Measurements from ENCODE around the gene KCNMB2. TPM values are rescaled to one million over a fixed set of nuclear protein-coding genes. Genes with fewer than 3 reads are reported as not detected.

KCNMB2 gene
- total RNA-seq (11.7 TPM), polyA plus RNA-seq (ENCODE audit: insufficient read depth in 1 of 8, insufficient read length in 8 of 8, low replicate concordance in 1 of 8) (10 to 100 TPM; 14.4 to 25.3 (median 18.1) TPM)
- long read RNA-seq, donor 1, partial matches to known transcripts, result 6 of 9 reads
- long read RNA-seq, donor 1, other reads (novel, unspliced or antisense), result 0 of 9 reads
- long read RNA-seq, donor 2, partial matches to known transcripts, result 0 of 1 reads
- long read RNA-seq, donor 2, other reads (novel, unspliced or antisense), result 0 of 1 reads
- long read RNA-seq, donor 3, partial matches to known transcripts, result 0 of 2 reads
- long read RNA-seq, donor 3, other reads (novel, unspliced or antisense), result 0 of 2 reads
- long read RNA-seq, donor 4, result 0 reads
- long read RNA-seq, donor 5, transcript KCNMB2-201 (4 exons, 2,271 nt), result major isoform, 11 of 11 reads
- long read RNA-seq, donor 5, partial matches to known transcripts, result 0 of 11 reads
- long read RNA-seq, donor 5, other reads (novel, unspliced or antisense), result 0 of 11 reads
- long read RNA-seq, donor 6, transcript KCNMB2-201 (4 exons, 2,271 nt), result major isoform, 5 of 5 reads
- long read RNA-seq, donor 6, partial matches to known transcripts, result 0 of 5 reads
- long read RNA-seq, donor 6, other reads (novel, unspliced or antisense), result 0 of 5 reads
- long read RNA-seq, donor 7, transcript KCNMB2-201 (4 exons, 2,271 nt), result major isoform, 10 of 28 reads
- long read RNA-seq, donor 7, partial matches to known transcripts, result 18 of 28 reads
- long read RNA-seq, donor 7, other reads (novel, unspliced or antisense), result 0 of 28 reads
- long read RNA-seq, donor 8, partial matches to known transcripts, result 0 of 4 reads
- long read RNA-seq, donor 8, other reads (novel, unspliced or antisense), result 0 of 4 reads
- long read RNA-seq, donor 9, partial matches to known transcripts, result 8 of 11 reads
- long read RNA-seq, donor 9, other reads (novel, unspliced or antisense), result 0 of 11 reads
- long read RNA-seq, donor 10, transcript KCNMB2-201 (4 exons, 2,271 nt), result major isoform, 7 of 7 reads
- long read RNA-seq, donor 10, partial matches to known transcripts, result 0 of 7 reads
- long read RNA-seq, donor 10, other reads (novel, unspliced or antisense), result 0 of 7 reads
- long read RNA-seq, donor 11, partial matches to known transcripts, result 0 of 1 reads
- long read RNA-seq, donor 11, other reads (novel, unspliced or antisense), result 0 of 1 reads

DNA sequence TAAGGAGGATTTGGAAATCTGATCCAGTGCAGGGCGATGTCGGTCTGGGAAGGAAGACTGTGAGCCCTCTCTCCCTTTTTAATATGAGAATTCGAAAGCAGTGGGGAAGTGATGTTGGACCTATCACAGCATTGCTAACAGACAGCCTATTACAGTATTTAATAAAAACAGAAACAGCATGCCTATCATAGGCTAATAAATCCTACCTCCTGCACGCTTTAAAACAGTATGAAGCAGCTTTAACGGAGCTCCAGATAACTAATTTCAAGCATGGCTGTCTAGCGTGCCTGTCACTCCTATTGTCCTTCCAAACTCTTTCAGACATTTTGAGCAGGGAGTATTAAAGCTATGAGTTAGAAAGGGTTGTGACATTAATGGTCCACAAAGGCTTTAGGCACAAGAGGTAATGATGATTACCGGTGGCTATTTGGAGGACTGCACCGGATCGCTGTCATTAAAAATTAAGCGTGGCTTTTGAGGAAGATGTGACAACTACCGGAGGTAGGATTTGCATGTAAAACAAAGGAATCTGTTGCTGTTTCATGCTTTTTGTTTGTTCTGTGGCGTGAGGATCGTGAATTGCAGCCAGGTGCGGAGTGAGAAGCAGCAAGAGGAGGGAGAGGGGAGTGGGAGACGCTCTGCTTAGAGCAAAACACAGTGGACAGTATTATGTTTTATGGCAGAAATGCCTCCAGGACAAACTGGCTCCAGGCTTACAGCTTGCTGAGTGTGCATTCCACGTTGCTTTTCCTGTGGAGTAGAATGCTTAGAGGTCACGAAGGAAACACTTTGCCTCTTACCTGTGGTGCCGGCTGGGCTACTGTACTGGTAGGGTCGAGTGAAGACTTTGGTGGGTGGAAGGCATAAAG, at the start of gene KCNMB2:
TSS of gene KCNMB2 (plus strand) at position 226 of the 869 bp plus-strand sequence.
- H3K27ac ChIP-seq (ENCODE audit: low read length), result peak within 1 kb of the TSS; percentile 78
- H3K27me3 ChIP-seq (ENCODE audit: control insufficient read depth, insufficient read depth, low read length), result no peaks in the 10 kb centered on the region
- peaks cover 6% of the 10 kb centered on the region for H3K4me1 ChIP-seq (ENCODE audit: control insufficient read depth, insufficient read depth, low read length)
- DNase-seq, result peak; percentile 94
- H3K36me3 ChIP-seq (ENCODE audit: control insufficient read depth, insufficient read depth, low read length), result no peaks in the 10 kb centered on the region
- WGBS (ENCODE audit: insufficient coverage), result 0% methylated on average over 10 of the region's 19 CpGs
- H3K4me3 ChIP-seq (ENCODE audit: low read length), result peak within 1 kb of the TSS; percentile 49
- H3K9me3 ChIP-seq (replicated peaks; ENCODE audit: control insufficient read depth, low read depth, low read length), result no peaks in the 10 kb centered on the region

DNA sequence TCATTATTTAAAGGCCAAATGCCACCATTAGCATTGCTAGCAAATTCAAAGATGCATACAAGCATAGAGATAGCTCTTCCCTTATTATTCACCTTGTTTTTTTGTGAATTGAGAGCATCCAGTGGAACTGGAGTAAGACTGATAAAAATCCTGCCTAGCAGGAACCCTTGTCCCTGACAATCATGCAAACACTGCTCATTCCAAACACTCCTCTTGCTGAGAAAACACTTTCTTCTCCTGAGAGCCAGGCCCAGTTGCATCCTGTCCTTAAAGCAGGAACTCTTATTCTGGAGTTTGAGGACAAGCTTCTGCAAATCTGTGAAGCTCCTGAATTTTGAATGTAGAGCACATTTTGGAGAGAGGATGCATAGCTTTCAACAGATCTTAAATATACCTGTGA, 49.3 kb upstream of the KCNMB2 start:
- H3K27ac ChIP-seq (ENCODE audit: low read length), result no peak overlapping the region
- H3K27me3 ChIP-seq (ENCODE audit: control insufficient read depth, insufficient read depth, low read length), result no peaks in the 10 kb centered on the region
- no peak for DNase-seq
- no peaks in the 10 kb centered on the region for H3K36me3 ChIP-seq (ENCODE audit: control insufficient read depth, insufficient read depth, low read length)
- H3K4me3 ChIP-seq (ENCODE audit: low read length), result no peak overlapping the region
- H3K4me1 ChIP-seq (ENCODE audit: control insufficient read depth, insufficient read depth, low read length), result peaks cover 6% of the 10 kb centered on the region
- no peaks in the 10 kb centered on the region for H3K9me3 ChIP-seq (replicated peaks; ENCODE audit: control insufficient read depth, low read depth, low read length)

- no CpG with 5 or more reads among the region's 3 CpGs for WGBS (ENCODE audit: insufficient coverage)
- Histone ChIP-seq H3K4me1 (ENCODE audit: control insufficient read depth, insufficient read depth, low read length) (peaks cover 6% of the 10 kb centered on the region), H3K27me3 (ENCODE audit: control insufficient read depth, insufficient read depth, low read length) (no peaks in the 10 kb centered on the region), H3K36me3 (ENCODE audit: control insufficient read depth, insufficient read depth, low read length) (no peaks in the 10 kb centered on the region), H3K9me3 (replicated peaks; ENCODE audit: control insufficient read depth, low read depth, low read length) (no peaks in the 10 kb centered on the region), H3K4me3 (ENCODE audit: low read length) (no peak overlapping the region), H3K27ac (ENCODE audit: low read length) (no peak overlapping the region)
- no peak for DNase-seq
Observed at GRCh38 chr3:178487752-178488151, 48.5 kb upstream of the KCNMB2 start.

GRCh38 chr3:178491751-178492150, 44.5 kb upstream of the KCNMB2 start:
- DNase-seq, result no peak
- no CpG with 5 or more reads among the region's 3 CpGs for WGBS (ENCODE audit: insufficient coverage)
- no peak overlapping the region for H3K27ac ChIP-seq (ENCODE audit: low read length)

GRCh38 chr3:178492491-178492890, 43.7 kb upstream of the KCNMB2 start:
- no CpG with 5 or more reads among the region's 3 CpGs for WGBS (ENCODE audit: insufficient coverage)
- Histone ChIP-seq H3K36me3 (ENCODE audit: control insufficient read depth, insufficient read depth, low read length) (no peaks in the 10 kb centered on the region), H3K27me3 (ENCODE audit: control insufficient read depth, insufficient read depth, low read length) (no peaks in the 10 kb centered on the region), H3K4me3 (ENCODE audit: low read length) (no peak overlapping the region), H3K4me1 (ENCODE audit: control insufficient read depth, insufficient read depth, low read length) (no peaks in the 10 kb centered on the region), H3K27ac (ENCODE audit: low read length) (no peak overlapping the region), H3K9me3 (replicated peaks; ENCODE audit: control insufficient read depth, low read depth, low read length) (no peaks in the 10 kb centered on the region)
- DNase-seq, result no peak

More at GRCh38 chr3:178491751-178492150, 44.5 kb upstream of the KCNMB2 start:
- no peak overlapping the region for H3K4me3 ChIP-seq (ENCODE audit: low read length)
- no peaks in the 10 kb centered on the region for H3K4me1 ChIP-seq (ENCODE audit: control insufficient read depth, insufficient read depth, low read length)
- no peaks in the 10 kb centered on the region for H3K27me3 ChIP-seq (ENCODE audit: control insufficient read depth, insufficient read depth, low read length)
- no peaks in the 10 kb centered on the region for H3K36me3 ChIP-seq (ENCODE audit: control insufficient read depth, insufficient read depth, low read length)
- no peaks in the 10 kb centered on the region for H3K9me3 ChIP-seq (replicated peaks; ENCODE audit: control insufficient read depth, low read depth, low read length)

- Histone ChIP-seq H3K36me3 (ENCODE audit: control insufficient read depth, insufficient read depth, low read length) (no peaks in the 10 kb centered on the region), H3K4me3 (ENCODE audit: low read length) (no peak overlapping the region), H3K27me3 (ENCODE audit: control insufficient read depth, insufficient read depth, low read length) (no peaks in the 10 kb centered on the region), H3K9me3 (replicated peaks; ENCODE audit: control insufficient read depth, low read depth, low read length) (no peaks in the 10 kb centered on the region), H3K4me1 (ENCODE audit: control insufficient read depth, insufficient read depth, low read length) (no peaks in the 10 kb centered on the region), H3K27ac (ENCODE audit: low read length) (no peak overlapping the region)
- DNase-seq, result no peak
- 70% methylated on average over 5 of the region's 6 CpGs for WGBS (ENCODE audit: insufficient coverage)
Observed at GRCh38 chr3:178494386-178494785, 41.9 kb upstream of the KCNMB2 start.

GRCh38 chr3:178496911-178497310, 39.3 kb upstream of the KCNMB2 start:
- no peak overlapping the region for H3K27ac ChIP-seq (ENCODE audit: low read length)
- no peaks in the 10 kb centered on the region for H3K27me3 ChIP-seq (ENCODE audit: control insufficient read depth, insufficient read depth, low read length)
- no peak for DNase-seq
- H3K9me3 ChIP-seq (replicated peaks; ENCODE audit: control insufficient read depth, low read depth, low read length), result no peaks in the 10 kb centered on the region
- H3K4me3 ChIP-seq (ENCODE audit: low read length), result no peak overlapping the region
- no peaks in the 10 kb centered on the region for H3K4me1 ChIP-seq (ENCODE audit: control insufficient read depth, insufficient read depth, low read length)
- no peaks in the 10 kb centered on the region for H3K36me3 ChIP-seq (ENCODE audit: control insufficient read depth, insufficient read depth, low read length)
- 100% methylated on average over 1 of the region's 1 CpG for WGBS (ENCODE audit: insufficient coverage)

DNA sequence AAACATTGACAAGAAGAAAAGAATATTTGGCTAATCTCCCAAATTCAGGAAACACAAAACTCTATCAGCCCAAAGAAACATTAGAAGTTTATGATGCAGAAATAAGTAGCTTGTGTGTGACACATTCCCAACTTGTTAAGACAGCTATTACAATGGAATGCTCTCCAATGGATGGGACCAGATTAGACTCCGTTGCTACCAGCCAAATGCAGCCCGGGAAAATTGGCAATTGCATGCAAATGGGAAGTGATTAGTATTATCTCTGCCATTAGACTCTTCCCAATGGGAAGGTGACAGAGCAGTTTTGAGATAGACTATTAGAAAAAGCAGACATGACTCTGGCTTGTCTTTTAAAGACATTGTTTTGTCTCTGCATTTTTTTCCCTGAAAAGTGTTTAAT, 37.4 kb upstream of the KCNMB2 start:
- H3K4me1 ChIP-seq (ENCODE audit: control insufficient read depth, insufficient read depth, low read length), result no peaks in the 10 kb centered on the region
- DNase-seq, result no peak

GRCh38 chr3:178500631-178501030, 35.6 kb upstream of the KCNMB2 start:
- no peak for DNase-seq
- H3K27me3 ChIP-seq (ENCODE audit: control insufficient read depth, insufficient read depth, low read length), result no peaks in the 10 kb centered on the region
- WGBS (ENCODE audit: insufficient coverage), result 96% methylated on average over 8 of the region's 9 CpGs
- H3K4me3 ChIP-seq (ENCODE audit: low read length), result no peak overlapping the region
- H3K27ac ChIP-seq (ENCODE audit: low read length), result no peak overlapping the region
- no peaks in the 10 kb centered on the region for H3K36me3 ChIP-seq (ENCODE audit: control insufficient read depth, insufficient read depth, low read length)
- H3K9me3 ChIP-seq (replicated peaks; ENCODE audit: control insufficient read depth, low read depth, low read length), result no peaks in the 10 kb centered on the region
- no peaks in the 10 kb centered on the region for H3K4me1 ChIP-seq (ENCODE audit: control insufficient read depth, insufficient read depth, low read length)

More for the DNA sequence above, 37.4 kb upstream of the KCNMB2 start:
- H3K9me3 ChIP-seq (replicated peaks; ENCODE audit: control insufficient read depth, low read depth, low read length), result no peaks in the 10 kb centered on the region
- no peak overlapping the region for H3K27ac ChIP-seq (ENCODE audit: low read length)
- 40% methylated on average over 1 of the region's 2 CpGs for WGBS (ENCODE audit: insufficient coverage)
- H3K27me3 ChIP-seq (ENCODE audit: control insufficient read depth, insufficient read depth, low read length), result no peaks in the 10 kb centered on the region
- no peak overlapping the region for H3K4me3 ChIP-seq (ENCODE audit: low read length)
- H3K36me3 ChIP-seq (ENCODE audit: control insufficient read depth, insufficient read depth, low read length), result no peaks in the 10 kb centered on the region

All from muscle of leg (tissue), 16 donors.